ENCODE measurements around the gene LVRN. TPM values are rescaled to one million over a fixed set of nuclear protein-coding genes. Genes with fewer than 3 reads are reported as not detected.

LVRN gene
- total RNA-seq, 6 donors from 2014 or later: 0.17 to 0.40 (median 0.30) TPM; not detected in 3

GRCh38 chr5:116032991-116033390, 70.7 kb downstream of the LVRN start:
- ATAC-seq (ENCODE audit: low FRiP score in 2 of 2) (no peak), DNase-seq (no peak)
- Histone ChIP-seq H3K9me3 (no peaks in the 10 kb centered on the region), H3K4me1 (no peaks in the 10 kb centered on the region), H3K27ac (no peak overlapping the region), H3K27me3 (no peaks in the 10 kb centered on the region), H3K36me3 (no peaks in the 10 kb centered on the region), H3K4me3 (no peak overlapping the region)
- TF ChIP-seq EP300 (IDR thresholded peaks at IDR 0.05): no peak
- TF ChIP-seq POLR2A (IDR thresholded peaks at IDR 0.05): no peak
- TF ChIP-seq POLR2AphosphoS5 (IDR thresholded peaks at IDR 0.05): no peak
- TF ChIP-seq CTCF (IDR thresholded peaks at IDR 0.05): no peak
- 72 to 82% methylated on average over 3 of the region's 3 CpGs for WGBS, 2 donors

GRCh38 chr5:116035123-116035522, 72.8 kb downstream of the LVRN start:
- no peaks in the 10 kb centered on the region for H3K36me3 ChIP-seq
- TF ChIP-seq POLR2A (IDR thresholded peaks at IDR 0.05) (no peak), POLR2AphosphoS5 (IDR thresholded peaks at IDR 0.05) (no peak), EP300 (IDR thresholded peaks at IDR 0.05) (no peak), CTCF (IDR thresholded peaks at IDR 0.05) (no peak)
- WGBS, 2 donors: 70 to 84% methylated on average over 5 of the region's 5 CpGs
- no peak for ATAC-seq (ENCODE audit: low FRiP score in 2 of 2)
- no peaks in the 10 kb centered on the region for H3K9me3 ChIP-seq
- no peaks in the 10 kb centered on the region for H3K27me3 ChIP-seq
- DNase-seq: no peak
- no peak overlapping the region for H3K27ac ChIP-seq
- H3K4me1 ChIP-seq: no peaks in the 10 kb centered on the region
- H3K4me3 ChIP-seq: no peak overlapping the region

- Histone ChIP-seq H3K4me3 (no peak overlapping the region), H3K27ac (no peak overlapping the region), H3K36me3 (no peaks in the 10 kb centered on the region), H3K27me3 (no peaks in the 10 kb centered on the region), H3K9me3 (no peaks in the 10 kb centered on the region), H3K4me1 (no peaks in the 10 kb centered on the region)
- 57 to 72% methylated on average over 3 of the region's 3 CpGs for WGBS, 2 donors
- no peak for DNase-seq
- ATAC-seq (ENCODE audit: low FRiP score in 2 of 2): no peak
- TF ChIP-seq POLR2AphosphoS5 (IDR thresholded peaks at IDR 0.05) (no peak), EP300 (IDR thresholded peaks at IDR 0.05) (no peak), CTCF (IDR thresholded peaks at IDR 0.05) (no peak), POLR2A (IDR thresholded peaks at IDR 0.05) (no peak)
Measured at GRCh38 chr5:116037236-116037822, 75.1 kb downstream of the LVRN start.

- 48 to 68% methylated on average over 3 of the region's 3 CpGs for WGBS, 2 donors
- no peak for ATAC-seq (ENCODE audit: low FRiP score in 2 of 2)
- Histone ChIP-seq H3K4me1 (no peaks in the 10 kb centered on the region), H3K27me3 (no peaks in the 10 kb centered on the region), H3K27ac (no peak overlapping the region), H3K9me3 (no peaks in the 10 kb centered on the region), H3K36me3 (no peaks in the 10 kb centered on the region), H3K4me3 (no peak overlapping the region)
- no peak for TF ChIP-seq CTCF (IDR thresholded peaks at IDR 0.05)
- TF ChIP-seq EP300 (IDR thresholded peaks at IDR 0.05): no peak
- TF ChIP-seq POLR2A (IDR thresholded peaks at IDR 0.05): no peak
- no peak for TF ChIP-seq POLR2AphosphoS5 (IDR thresholded peaks at IDR 0.05)
- no peak for DNase-seq
Measured at GRCh38 chr5:116038817-116039216, 76.5 kb downstream of the LVRN start.

- ATAC-seq (ENCODE audit: low FRiP score in 2 of 2): no peak
- TF ChIP-seq POLR2AphosphoS5 (IDR thresholded peaks at IDR 0.05): no peak
- TF ChIP-seq CTCF (IDR thresholded peaks at IDR 0.05): no peak
- no peak for TF ChIP-seq POLR2A (IDR thresholded peaks at IDR 0.05)
- no peak for TF ChIP-seq EP300 (IDR thresholded peaks at IDR 0.05)
Measured at GRCh38 chr5:116042375-116042774, 80.1 kb downstream of the LVRN start.

More at GRCh38 chr5:116042375-116042774, 80.1 kb downstream of the LVRN start:
- Histone ChIP-seq H3K36me3 (no peaks in the 10 kb centered on the region), H3K9me3 (no peaks in the 10 kb centered on the region), H3K4me3 (no peak overlapping the region), H3K27ac (no peak overlapping the region), H3K27me3 (no peaks in the 10 kb centered on the region), H3K4me1 (no peaks in the 10 kb centered on the region)
- DNase-seq: no peak
